Fibroblast of pulmonary artery (primary cell): ENCODE data around the gene AFP.

Experiments
- DNase-seq: peaks from one replicate; pipeline ENCODE4 v3.0.0-alpha.2; 2010; ENCODE audit warnings: low read depth
- H3K4me3 ChIP-seq: replicated peaks from 2 replicates; pipeline ENCODE4 v1.5.1; 2011; ENCODE audit warnings: low read depth, mild to moderate bottlenecking, control low read depth, low read length, moderate library complexity
- TF ChIP-seq, protein P1 (sequence below): IDR thresholded peaks from 2 replicates; pipeline ENCODE4 v1.5.1; 2011; ENCODE audit warnings: mild to moderate bottlenecking, control low read depth, low read length, inconsistent platforms; ENCODE audit errors: missing control alignments

Gene AFP

DNA sequence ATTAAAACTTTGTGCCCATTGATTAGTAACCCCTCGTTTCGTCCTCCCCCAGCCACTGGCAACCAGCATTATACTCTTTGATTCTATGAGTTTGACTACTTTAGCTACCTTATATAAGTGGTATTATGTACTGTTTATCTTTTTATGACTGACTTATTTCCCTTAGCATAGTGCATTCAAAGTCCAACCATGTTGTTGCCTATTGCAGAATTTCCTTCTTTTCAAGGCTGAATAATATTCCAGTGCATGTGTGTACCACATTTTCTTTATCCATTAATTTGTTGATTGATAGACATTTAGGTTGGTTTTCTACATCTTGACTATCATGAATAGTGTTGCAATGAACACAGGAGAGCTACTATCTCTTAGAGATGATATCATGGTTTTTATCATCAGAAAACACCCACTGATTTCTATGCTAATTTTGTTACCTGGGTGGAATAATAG, 28.8 kb upstream of the AFP start:
- H3K4me3 ChIP-seq = no peak overlapping the region
- TF ChIP-seq, protein P1, sequence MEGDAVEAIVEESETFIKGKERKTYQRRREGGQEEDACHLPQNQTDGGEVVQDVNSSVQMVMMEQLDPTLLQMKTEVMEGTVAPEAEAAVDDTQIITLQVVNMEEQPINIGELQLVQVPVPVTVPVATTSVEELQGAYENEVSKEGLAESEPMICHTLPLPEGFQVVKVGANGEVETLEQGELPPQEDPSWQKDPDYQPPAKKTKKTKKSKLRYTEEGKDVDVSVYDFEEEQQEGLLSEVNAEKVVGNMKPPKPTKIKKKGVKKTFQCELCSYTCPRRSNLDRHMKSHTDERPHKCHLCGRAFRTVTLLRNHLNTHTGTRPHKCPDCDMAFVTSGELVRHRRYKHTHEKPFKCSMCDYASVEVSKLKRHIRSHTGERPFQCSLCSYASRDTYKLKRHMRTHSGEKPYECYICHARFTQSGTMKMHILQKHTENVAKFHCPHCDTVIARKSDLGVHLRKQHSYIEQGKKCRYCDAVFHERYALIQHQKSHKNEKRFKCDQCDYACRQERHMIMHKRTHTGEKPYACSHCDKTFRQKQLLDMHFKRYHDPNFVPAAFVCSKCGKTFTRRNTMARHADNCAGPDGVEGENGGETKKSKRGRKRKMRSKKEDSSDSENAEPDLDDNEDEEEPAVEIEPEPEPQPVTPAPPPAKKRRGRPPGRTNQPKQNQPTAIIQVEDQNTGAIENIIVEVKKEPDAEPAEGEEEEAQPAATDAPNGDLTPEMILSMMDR = no peak
- DNase-seq = no peak

DNA sequence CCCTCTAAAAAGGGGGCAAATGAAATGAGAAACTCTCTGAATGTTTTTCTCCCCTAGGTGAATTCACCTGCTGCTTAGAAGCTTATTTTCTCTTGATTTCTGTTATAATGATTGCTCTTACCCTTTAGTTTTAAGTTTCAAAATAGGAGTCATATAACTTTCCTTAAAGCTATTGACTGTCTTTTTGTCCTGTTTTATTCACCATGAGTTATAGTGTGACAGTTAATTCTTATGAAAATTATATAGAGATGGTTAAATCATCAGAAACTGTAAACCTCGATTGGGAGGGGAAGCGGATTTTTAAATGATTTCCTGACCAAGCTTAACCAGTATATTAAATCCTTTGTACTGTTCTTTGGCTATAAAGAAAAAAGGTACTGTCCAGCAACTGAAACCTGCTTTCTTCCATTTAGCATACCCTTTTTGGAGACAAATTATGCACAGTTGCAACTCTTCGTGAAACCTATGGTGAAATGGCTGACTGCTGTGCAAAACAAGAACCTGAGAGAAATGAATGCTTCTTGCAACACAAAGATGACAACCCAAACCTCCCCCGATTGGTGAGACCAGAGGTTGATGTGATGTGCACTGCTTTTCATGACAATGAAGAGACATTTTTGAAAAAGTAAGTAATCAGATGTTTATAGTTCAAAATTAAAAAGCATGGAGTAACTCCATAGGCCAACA, 27.7 kb upstream of the AFP start:
- DNase-seq = no peak
- H3K4me3 ChIP-seq = no peak overlapping the region
- TF ChIP-seq, protein P1 = no peak

DNA sequence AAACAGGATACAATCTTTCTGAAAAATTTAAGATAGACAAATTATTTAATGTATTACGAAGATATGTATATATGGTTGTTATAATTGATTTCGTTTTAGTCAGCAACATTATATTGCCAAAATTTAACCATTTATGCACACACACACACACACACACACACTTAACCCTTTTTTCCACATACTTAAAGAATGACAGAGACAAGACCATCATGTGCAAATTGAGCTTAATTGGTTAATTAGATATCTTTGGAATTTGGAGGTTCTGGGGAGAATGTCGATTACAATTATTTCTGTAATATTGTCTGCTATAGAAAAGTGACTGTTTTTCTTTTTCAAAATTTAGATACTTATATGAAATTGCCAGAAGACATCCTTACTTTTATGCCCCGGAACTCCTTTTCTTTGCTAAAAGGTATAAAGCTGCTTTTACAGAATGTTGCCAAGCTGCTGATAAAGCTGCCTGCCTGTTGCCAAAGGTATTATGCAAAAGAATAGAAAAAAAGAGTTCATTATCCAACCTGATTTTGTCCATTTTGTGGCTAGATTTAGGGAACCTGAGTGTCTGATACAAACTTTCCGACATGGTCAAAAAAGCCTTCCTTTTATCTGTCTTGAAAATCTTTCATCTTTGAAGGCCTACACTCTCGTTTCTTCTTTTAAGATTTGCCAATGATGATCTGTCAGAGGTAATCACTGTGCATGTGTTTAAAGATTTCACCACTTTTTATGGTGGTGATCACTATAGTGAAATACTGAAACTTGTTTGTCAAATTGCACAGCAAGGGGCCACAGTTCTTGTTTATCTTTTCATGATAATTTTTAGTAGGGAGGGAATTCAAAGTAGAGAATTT, 26.8 kb upstream of the AFP start:
- no peak for DNase-seq
- TF ChIP-seq, protein P1 = no peak
- H3K4me3 ChIP-seq = no peak overlapping the region

DNA sequence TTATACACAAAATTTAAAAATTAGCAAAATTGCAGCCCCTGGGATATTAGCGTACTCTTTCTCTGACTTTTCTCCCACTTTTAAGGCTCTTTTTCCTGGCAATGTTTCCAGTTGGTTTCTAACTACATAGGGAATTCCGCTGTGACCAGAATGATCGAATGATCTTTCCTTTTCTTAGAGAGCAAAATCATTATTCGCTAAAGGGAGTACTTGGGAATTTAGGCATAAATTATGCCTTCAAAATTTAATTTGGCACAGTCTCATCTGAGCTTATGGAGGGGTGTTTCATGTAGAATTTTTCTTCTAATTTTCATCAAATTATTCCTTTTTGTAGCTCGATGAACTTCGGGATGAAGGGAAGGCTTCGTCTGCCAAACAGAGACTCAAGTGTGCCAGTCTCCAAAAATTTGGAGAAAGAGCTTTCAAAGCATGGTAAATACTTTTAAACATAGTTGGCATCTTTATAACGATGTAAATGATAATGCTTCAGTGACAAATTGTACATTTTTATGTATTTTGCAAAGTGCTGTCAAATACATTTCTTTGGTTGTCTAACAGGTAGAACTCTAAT, 26.0 kb upstream of the AFP start:
- no peak overlapping the region for H3K4me3 ChIP-seq
- TF ChIP-seq, protein P1 = no peak
- DNase-seq = no peak

DNA sequence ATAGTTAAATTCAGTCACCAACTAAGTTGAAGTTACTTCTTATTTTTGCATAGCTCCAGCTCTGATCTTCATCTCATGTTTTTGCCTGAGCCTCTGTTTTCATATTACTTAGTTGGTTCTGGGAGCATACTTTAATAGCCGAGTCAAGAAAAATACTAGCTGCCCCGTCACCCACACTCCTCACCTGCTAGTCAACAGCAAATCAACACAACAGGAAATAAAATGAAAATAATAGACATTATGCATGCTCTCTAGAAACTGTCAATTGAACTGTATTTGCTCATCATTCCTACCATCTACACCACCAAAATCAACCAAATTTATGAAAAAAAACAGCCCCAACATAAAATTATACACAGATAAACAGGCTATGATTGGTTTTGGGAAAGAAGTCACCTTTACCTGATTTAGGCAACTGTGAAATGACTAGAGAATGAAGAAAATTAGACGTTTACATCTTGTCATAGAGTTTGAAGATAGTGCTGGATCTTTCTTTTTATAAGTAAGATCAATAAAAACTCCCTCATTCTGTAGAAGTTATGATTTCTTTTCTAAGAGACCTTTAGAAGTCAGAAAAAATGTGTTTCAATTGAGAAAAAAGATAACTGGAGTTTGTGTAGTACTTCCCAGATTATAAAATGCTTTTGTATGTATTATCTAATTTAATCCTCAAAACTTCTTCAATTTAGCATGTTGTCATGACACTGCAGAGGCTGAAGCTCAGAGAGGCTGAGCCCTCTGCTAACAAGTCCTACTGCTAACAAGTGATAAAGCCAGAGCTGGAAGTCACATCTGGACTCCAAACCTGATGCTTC, 24.9 kb upstream of the AFP start:
- TF ChIP-seq, protein P1 = no peak
- no peak for DNase-seq
- H3K4me3 ChIP-seq = no peak overlapping the region

DNA sequence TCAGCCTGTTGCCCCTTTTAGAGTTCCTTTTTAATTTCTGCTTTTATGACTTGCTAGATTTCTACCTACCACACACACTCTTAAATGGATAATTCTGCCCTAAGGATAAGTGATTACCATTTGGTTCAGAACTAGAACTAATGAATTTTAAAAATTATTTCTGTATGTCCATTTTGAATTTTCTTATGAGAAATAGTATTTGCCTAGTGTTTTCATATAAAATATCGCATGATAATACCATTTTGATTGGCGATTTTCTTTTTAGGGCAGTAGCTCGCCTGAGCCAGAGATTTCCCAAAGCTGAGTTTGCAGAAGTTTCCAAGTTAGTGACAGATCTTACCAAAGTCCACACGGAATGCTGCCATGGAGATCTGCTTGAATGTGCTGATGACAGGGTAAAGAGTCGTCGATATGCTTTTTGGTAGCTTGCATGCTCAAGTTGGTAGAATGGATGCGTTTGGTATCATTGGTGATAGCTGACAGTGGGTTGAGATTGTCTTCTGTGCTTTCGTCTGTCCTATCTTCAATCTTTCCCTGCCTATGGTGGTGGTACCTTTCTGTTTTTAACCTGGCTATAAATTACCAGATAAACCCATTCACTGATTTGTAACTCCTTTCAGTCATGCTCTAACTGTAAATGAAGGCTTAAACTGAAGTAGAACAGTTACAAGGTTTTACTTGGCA, 24.1 kb upstream of the AFP start:
- TF ChIP-seq, protein P1 = no peak
- DNase-seq = no peak
- no peak overlapping the region for H3K4me3 ChIP-seq
